Breast epithelium (tissue), 4 donors: ENCODE measurements around the gene C1QL3. TPM values are rescaled to one million over a fixed set of nuclear protein-coding genes. Genes with fewer than 3 reads are reported as not detected.

Source experiments
- DNase-seq, 2 donors: peaks; one replicate each; pipeline ENCODE4 v3.0.0-alpha.2; 2019; ENCODE audit warnings: low spot score in 2 of 2
- H3K27ac ChIP-seq, 2 donors: fragments of 200-600 bp; sonication (generic) in 1 of 2; one replicate each; pipeline ENCODE4 v1.5.1; 2016 to 2019; ENCODE audit warnings: mild to moderate bottlenecking in 1 of 2
- H3K27me3 ChIP-seq, 2 donors: fragments of 200-600 bp; sonication (generic) in 1 of 2; one replicate each; pipeline versions ENCODE4 v1.5.1 to v1.6.0; 2017 to 2019; ENCODE audit warnings: control low read depth in 1 of 2, mild to moderate bottlenecking in 1 of 2
- H3K36me3 ChIP-seq: fragments of 200-600 bp; one replicate; pipeline ENCODE4 v1.5.1; 2019
- H3K4me1 ChIP-seq, 2 donors: fragments of 200-600 bp; sonication (generic); one replicate each; pipeline ENCODE4 v1.5.1; 2016 to 2019; ENCODE audit warnings: control low read depth in 1 of 2
- H3K4me3 ChIP-seq, 3 donors: fragments of 200-600 bp; sonication (generic); 1 replicate in 2 of 3; 2 replicates in 1 of 3; pipeline ENCODE4 v1.5.1; 2016 to 2019; ENCODE audit warnings: mild to moderate bottlenecking in 3 of 3, moderate library complexity in 2 of 3
- H3K9me3 ChIP-seq, 2 donors: fragments of 200-600 bp; sonication (generic) in 1 of 2; one replicate each; pipeline ENCODE4 v1.5.1; 2016 to 2019; ENCODE audit warnings: control low read depth in 1 of 2
- POLR2A ChIP-seq: fragments of 450-650 bp; IDR thresholded peaks from one replicate; pipeline ENCODE4 v1.6.1; 2016; ENCODE audit warnings: antibody characterized with exemption, mild to moderate bottlenecking, moderate library complexity
- POLR2AphosphoS5 ChIP-seq, 3 donors: sonication (generic); formaldehyde crosslinking; IDR thresholded peaks; one replicate each; pipeline ENCODE4 v1.6.1; 2017; ENCODE audit warnings: antibody characterized with exemption in 3 of 3
- intact Hi-C: fragments of 100-400 bp; cut with DNase I; formaldehyde crosslinking; loops from one replicate; pipeline ENCODE4 v1.15.1; 2023; ENCODE audit warnings: low total_unique reads
- total RNA-seq, 3 donors: library from RNA; depleted of rRNA; stranded (reverse); fragments of >200 nt; gene quantifications; one replicate each; pipeline ENCODE4 v1.1.0, GENCODE V29; 2016
- TF ChIP-seq, protein P1 (sequence below), 3 donors: fragments of 450-650 bp; IDR thresholded peaks; one replicate each; pipeline ENCODE4 v1.5.1; 2016 to 2017; ENCODE audit warnings: antibody characterized with exemption in 3 of 3, mild to moderate bottlenecking in 3 of 3, moderate library complexity in 3 of 3

C1QL3 gene
- total RNA-seq, 3 donors from 2014 or later: not detected

DNA sequence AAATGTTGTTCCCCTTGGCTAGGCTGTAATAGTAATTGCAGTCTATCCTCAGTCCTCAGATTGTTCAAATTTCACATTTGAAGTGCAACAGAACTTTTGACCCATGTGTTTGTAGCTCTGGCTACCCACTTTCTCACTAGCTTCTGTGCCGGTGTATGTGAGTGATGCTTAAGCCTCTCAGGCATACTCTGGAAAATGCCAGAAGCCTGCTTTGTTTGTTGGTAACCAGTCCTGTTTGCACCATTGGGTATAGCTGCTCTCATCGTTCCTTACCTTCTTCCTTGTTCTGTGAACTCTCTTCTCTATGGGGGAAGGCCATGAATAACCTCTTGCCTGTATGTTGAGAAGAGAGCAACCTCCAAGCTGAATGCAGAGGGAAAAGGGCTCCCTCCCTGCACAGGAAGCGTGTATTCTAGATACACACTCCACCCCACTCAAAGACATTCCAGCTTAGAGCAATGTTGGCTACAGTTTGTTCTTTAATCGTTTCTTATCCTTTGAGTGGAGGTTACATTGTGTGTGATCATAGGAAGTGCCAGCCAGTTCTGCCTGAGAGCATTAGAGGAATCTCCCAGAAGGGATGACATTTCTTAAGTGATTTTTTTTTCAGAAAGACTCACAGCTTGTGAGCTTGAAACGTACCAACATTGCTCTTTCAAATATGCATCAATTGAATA lies 40.5 kb downstream of the C1QL3 start:
- Histone ChIP-seq H3K9me3 (no peaks in the 10 kb centered on the region), H3K4me1 (no peaks in the 10 kb centered on the region), H3K27ac (no peak overlapping the region), H3K4me3 (no peak overlapping the region), H3K27me3 (no peaks in the 10 kb centered on the region), H3K36me3 (no peaks in the 10 kb centered on the region)
- intact Hi-C loops: no loop called here
- no peak for DNase-seq
- TF ChIP-seq POLR2AphosphoS5 (IDR thresholded peaks at IDR 0.05): no peak
- no peak for TF ChIP-seq POLR2A
- TF ChIP-seq, protein P1, sequence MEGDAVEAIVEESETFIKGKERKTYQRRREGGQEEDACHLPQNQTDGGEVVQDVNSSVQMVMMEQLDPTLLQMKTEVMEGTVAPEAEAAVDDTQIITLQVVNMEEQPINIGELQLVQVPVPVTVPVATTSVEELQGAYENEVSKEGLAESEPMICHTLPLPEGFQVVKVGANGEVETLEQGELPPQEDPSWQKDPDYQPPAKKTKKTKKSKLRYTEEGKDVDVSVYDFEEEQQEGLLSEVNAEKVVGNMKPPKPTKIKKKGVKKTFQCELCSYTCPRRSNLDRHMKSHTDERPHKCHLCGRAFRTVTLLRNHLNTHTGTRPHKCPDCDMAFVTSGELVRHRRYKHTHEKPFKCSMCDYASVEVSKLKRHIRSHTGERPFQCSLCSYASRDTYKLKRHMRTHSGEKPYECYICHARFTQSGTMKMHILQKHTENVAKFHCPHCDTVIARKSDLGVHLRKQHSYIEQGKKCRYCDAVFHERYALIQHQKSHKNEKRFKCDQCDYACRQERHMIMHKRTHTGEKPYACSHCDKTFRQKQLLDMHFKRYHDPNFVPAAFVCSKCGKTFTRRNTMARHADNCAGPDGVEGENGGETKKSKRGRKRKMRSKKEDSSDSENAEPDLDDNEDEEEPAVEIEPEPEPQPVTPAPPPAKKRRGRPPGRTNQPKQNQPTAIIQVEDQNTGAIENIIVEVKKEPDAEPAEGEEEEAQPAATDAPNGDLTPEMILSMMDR (IDR thresholded peaks at IDR 0.05): no peak

DNA sequence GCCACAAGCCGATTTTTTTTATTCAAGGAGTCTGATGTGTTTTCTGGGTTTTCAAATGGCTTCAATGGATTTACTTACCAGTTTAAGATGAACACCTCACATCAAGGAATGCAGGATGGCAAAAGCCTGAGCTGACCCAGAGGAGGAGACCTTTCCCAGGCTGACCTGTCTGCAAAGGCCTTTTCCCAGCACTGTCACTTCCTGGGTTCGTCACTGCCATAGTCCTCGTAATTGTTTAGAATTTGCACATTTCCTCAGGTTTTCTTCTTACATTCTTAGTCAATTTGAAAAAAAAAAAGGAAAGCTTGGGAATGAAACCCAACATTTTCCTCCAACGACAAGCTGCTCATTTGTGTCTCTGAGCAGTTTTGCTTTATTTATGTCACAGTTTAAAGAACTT lies 42.9 kb downstream of the C1QL3 start:
- no peaks in the 10 kb centered on the region for H3K4me1 ChIP-seq
- TF ChIP-seq, protein P1 (IDR thresholded peaks at IDR 0.05): no peak
- no peak for TF ChIP-seq POLR2AphosphoS5 (IDR thresholded peaks at IDR 0.05)
- no peak for TF ChIP-seq POLR2A
- H3K27ac ChIP-seq: no peak overlapping the region
- DNase-seq: no peak
- H3K9me3 ChIP-seq: no peaks in the 10 kb centered on the region
- no peak overlapping the region for H3K4me3 ChIP-seq
- H3K36me3 ChIP-seq: no peaks in the 10 kb centered on the region
- intact Hi-C loops: no loop called here
- no peaks in the 10 kb centered on the region for H3K27me3 ChIP-seq

DNA sequence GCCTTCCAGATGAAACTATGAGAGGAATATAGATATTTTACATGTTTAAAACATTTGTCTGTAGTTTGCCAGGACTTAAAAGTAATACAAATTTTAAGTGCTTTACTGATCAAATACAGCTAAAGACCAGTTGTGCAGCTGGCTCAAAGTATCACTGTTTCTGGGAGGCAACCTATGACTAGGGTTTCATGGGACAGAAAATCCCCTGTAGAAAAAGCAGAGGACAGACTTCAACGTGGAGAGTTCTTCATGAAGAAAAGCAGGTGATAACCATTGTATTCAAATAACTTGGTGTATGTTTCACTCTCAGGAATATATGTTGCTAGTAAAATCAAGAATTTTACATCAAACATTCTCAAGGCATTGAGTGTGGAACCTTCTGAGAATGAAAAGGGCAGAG lies 43.9 kb downstream of the C1QL3 start:
- no peaks in the 10 kb centered on the region for H3K27me3 ChIP-seq
- H3K4me1 ChIP-seq: no peaks in the 10 kb centered on the region
- intact Hi-C loops: no loop called here
- no peak overlapping the region for H3K27ac ChIP-seq
- no peak for DNase-seq
- no peak overlapping the region for H3K4me3 ChIP-seq
- TF ChIP-seq, protein P1 (IDR thresholded peaks at IDR 0.05): no peak
- TF ChIP-seq POLR2A: no peak
- no peak for TF ChIP-seq POLR2AphosphoS5 (IDR thresholded peaks at IDR 0.05)
- no peaks in the 10 kb centered on the region for H3K9me3 ChIP-seq
- no peaks in the 10 kb centered on the region for H3K36me3 ChIP-seq

DNA sequence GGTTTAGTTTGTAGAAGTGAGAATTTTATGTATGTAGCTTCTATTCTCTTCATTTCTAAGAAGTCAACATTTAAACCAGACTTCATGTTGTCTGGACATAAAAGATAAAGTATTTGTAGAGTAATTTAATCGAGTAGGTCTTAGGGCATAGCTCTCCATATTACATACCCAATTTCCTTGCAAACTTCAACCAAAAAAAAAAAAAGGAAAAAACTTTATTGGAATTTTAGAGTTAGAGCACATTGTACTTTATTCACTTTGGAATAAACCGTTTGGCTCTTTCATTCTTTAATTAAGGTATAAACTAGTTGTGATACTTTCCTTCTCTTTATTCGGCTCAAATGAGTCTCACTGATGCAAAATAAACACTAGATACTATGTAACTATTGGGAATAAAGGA lies 48.9 kb downstream of the C1QL3 start:
- no peak overlapping the region for H3K27ac ChIP-seq
- TF ChIP-seq POLR2A (no peak), POLR2AphosphoS5 (IDR thresholded peaks at IDR 0.05) (no peak)
- TF ChIP-seq, protein P1 (IDR thresholded peaks at IDR 0.05): no peak
- H3K4me1 ChIP-seq: no peaks in the 10 kb centered on the region
- no peak for DNase-seq
- H3K9me3 ChIP-seq: no peaks in the 10 kb centered on the region
- intact Hi-C loops: no loop called here
- H3K4me3 ChIP-seq: no peak overlapping the region
- no peaks in the 10 kb centered on the region for H3K27me3 ChIP-seq
- H3K36me3 ChIP-seq: no peaks in the 10 kb centered on the region

DNA sequence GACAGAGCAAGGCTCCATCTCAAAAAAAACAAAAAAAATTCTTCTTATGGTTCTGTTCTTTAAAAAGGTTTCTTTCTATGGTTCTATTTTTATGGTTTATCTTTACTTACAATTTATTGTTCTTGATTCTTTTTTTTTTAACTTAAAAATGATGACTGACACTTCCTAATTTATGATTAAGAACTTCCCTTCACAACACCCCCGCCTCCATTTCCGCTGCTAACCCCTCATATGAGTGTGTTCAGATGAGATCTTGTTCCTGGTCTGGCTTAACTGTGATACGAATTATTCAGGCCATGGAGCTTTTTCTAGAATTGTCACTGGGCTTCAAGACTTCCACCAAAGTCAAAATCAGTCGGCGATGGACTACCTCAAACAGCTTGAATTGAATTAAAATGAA lies 50.9 kb downstream of the C1QL3 start:
- TF ChIP-seq, protein P1 (IDR thresholded peaks at IDR 0.05): no peak
- no peak for TF ChIP-seq POLR2AphosphoS5 (IDR thresholded peaks at IDR 0.05)
- no peak for TF ChIP-seq POLR2A
- H3K9me3 ChIP-seq: no peaks in the 10 kb centered on the region
- intact Hi-C loops: no loop called here
- H3K27me3 ChIP-seq: no peaks in the 10 kb centered on the region
- DNase-seq: no peak
- H3K27ac ChIP-seq: no peak overlapping the region
- no peaks in the 10 kb centered on the region for H3K4me1 ChIP-seq
- no peak overlapping the region for H3K4me3 ChIP-seq
- no peaks in the 10 kb centered on the region for H3K36me3 ChIP-seq
